ENCODE results near the gene MCTP1. TPM values are rescaled to one million over a fixed set of nuclear protein-coding genes. Genes with fewer than 3 reads are reported as not detected.
"Not testable (repeated sequence)": the region's sequence is repeated elsewhere in the genome, so short reads cannot be mapped to it uniquely, and the experiment has no call there.

The MCTP1 gene
- polyA plus RNA-seq, 3 donors, result 4.3 to 7.8 (median 5.6) TPM

- DNase-seq, result no peak
Observed at GRCh38 chr5:95032801-95033200, 252.1 kb downstream of the MCTP1 start.

GRCh38 chr5:95029569-95030366, 255.1 kb downstream of the MCTP1 start:
- DNase-seq, result no peak

GRCh38 chr5:95027775-95028174, 257.1 kb downstream of the MCTP1 start:
- DNase-seq, result no peak

- no peak for DNase-seq
Observed at GRCh38 chr5:95027151-95027721, 257.7 kb downstream of the MCTP1 start.

GRCh38 chr5:95026718-95027117, 258.2 kb downstream of the MCTP1 start:
- DNase-seq, result no peak

GRCh38 chr5:95022967-95023695, 261.8 kb downstream of the MCTP1 start:
- no peak for DNase-seq

GRCh38 chr5:95020345-95020744, 264.5 kb downstream of the MCTP1 start:
- DNase-seq, result no peak

- no peak for DNase-seq
Observed at GRCh38 chr5:95018946-95019345, 265.9 kb downstream of the MCTP1 start.

- DNase-seq, result no peak
Observed at GRCh38 chr5:95018511-95018910, 266.4 kb downstream of the MCTP1 start.

GRCh38 chr5:95009812-95010211, 275.1 kb downstream of the MCTP1 start:
- no peak for DNase-seq

- DNase-seq, result no peak
Observed at GRCh38 chr5:95007921-95008597, 276.8 kb downstream of the MCTP1 start.

- no peak for DNase-seq
Observed at GRCh38 chr5:95005811-95006210, 279.1 kb downstream of the MCTP1 start.

GRCh38 chr5:94998670-94999069, 286.2 kb downstream of the MCTP1 start:
- DNase-seq, result no peak

- DNase-seq, result not testable (repeated sequence)
Observed at GRCh38 chr5:94994537-94994936, 290.4 kb downstream of the MCTP1 start.

GRCh38 chr5:94993491-94993890, 291.4 kb downstream of the MCTP1 start:
- no peak for DNase-seq

- no peak for DNase-seq
Observed at GRCh38 chr5:94992325-94992724, 292.6 kb downstream of the MCTP1 start.

GRCh38 chr5:94983861-94984535, 300.9 kb downstream of the MCTP1 start:
- DNase-seq, result no peak

- DNase-seq, result no peak
Observed at GRCh38 chr5:94977437-94977836, 307.5 kb downstream of the MCTP1 start.

GRCh38 chr5:94976853-94977252, 308.0 kb downstream of the MCTP1 start:
- DNase-seq, result no peak

GRCh38 chr5:94972268-94972667, 312.6 kb downstream of the MCTP1 start:
- no peak for DNase-seq

- peak; percentile 4 for DNase-seq
Observed at GRCh38 chr5:94969174-94969573, 315.7 kb downstream of the MCTP1 start.
